ENCODE measurements around the gene ACP4.
"Not testable (repeated sequence)": the region's sequence is repeated elsewhere in the genome, so short reads cannot be mapped to it uniquely, and the experiment has no call there.

ACP4 gene

GRCh38 chr19:50797781-50798658, 7.8 kb downstream of the ACP4 start:
- DNase-seq (ENCODE audit: low spot score) = no peak

DNA sequence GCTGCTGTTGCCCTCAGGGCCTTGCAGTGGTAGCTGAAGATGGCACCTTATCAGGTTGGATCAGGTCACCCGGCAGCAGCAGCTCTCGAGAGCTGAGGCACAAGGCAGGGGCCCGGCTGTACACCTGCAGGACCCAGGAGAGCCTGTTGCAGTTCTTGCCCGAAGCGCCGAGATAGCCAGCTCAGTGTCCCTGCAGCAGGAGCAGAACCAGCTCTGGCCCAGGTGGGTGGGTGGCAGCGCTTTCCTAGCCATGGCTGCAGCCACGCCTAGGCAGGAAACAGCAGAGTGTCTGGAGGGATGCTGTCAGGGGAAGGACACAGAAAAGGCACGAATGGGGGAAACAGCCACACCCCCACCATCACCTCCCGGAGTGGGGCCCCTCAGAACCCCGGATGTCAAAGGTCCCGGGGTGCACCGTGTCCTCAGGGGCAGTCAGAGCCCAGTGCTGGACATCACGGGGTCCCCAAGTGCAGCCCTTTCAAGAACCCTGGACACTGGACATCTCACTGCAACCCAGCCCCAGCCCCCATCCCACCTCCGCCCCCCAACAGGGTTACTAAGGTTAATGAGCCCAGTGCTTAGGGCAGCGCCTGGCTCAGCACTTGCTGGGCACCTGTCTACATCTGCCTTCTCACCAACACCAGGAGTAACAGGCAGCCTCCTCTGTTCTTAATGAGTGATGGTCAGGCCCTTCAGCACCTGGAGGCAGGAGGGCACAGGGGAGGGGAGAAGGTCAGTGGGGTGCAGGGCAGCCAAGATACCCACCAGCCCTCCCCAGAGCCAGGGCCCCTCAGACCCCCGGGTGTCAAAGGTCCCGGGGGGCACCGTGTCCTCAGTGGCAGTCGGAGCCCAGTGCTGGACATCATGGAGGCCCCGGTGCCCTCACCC, 8.7 kb downstream of the ACP4 start:
- DNase-seq (ENCODE audit: low spot score) = no peak

DNA sequence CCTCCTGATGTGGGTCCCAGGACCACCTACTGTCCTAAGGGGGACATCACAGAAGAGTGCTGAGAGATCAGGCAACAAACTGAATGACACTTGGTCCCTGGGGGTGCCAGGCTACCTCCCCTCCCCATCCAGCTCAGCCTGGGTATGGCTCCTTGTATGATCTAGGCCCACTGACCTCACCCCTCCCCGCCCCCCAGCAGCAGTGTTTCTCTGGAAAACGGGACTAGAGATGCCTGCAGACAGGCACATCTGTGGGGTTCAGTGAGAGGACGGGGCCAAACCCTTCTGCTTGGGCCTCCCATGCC, 9.3 kb downstream of the ACP4 start:
- no peak for DNase-seq (ENCODE audit: low spot score)

GRCh38 chr19:50801107-50801506, 10.9 kb downstream of the ACP4 start:
- DNase-seq (ENCODE audit: low spot score) = no peak

- DNase-seq (ENCODE audit: low spot score) = no peak
Measured at GRCh38 chr19:50803633-50804419, 13.6 kb downstream of the ACP4 start.

DNA sequence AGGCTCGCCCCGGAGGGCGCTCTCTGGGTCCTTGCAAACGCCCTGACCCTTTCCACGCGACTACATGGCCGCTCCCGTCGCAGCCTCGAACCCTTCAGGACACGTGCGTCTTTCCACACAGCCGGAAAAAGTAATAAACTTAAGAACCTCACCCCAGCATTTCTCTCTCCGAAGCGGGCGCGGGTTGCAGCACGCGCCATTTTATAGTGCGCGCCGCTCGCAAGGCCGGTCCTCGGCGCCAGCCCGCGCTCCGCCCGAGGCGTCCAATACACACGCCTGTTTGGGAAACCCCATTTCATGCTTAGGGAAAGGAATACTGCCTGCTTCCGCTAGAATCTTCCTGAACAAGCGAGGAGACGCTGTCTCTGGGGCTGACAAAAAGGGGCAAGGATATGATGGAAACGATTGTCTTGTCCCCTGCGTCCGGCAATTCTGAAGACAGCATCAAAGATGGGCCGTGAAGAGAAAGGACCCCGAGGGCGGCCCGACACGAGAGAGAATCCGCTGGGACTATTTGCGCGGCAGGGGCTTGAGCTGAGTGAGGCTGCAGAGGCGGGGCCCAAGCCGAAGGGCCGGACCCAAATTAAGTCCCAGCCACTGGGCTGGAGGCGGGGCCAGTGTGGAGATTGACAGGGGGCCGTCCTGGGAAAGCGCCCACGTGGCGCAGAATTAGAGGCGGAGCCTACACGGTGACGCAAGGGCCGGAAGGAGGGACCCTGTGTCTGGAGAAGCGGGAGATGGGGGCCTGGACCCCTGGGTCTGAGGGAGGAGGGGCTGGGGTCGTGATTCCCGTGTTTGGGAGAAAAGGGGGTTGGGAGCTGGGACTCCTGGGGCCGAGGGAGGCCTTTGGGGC, 14.4 kb downstream of the ACP4 start:
- DNase-seq (ENCODE audit: low spot score) = peak; percentile 98

- no peak for DNase-seq (ENCODE audit: low spot score)
Measured at GRCh38 chr19:50808856-50809255, 18.6 kb downstream of the ACP4 start.

GRCh38 chr19:50811622-50812238, 21.5 kb downstream of the ACP4 start:
- not testable (repeated sequence) for DNase-seq (ENCODE audit: low spot score)

DNA sequence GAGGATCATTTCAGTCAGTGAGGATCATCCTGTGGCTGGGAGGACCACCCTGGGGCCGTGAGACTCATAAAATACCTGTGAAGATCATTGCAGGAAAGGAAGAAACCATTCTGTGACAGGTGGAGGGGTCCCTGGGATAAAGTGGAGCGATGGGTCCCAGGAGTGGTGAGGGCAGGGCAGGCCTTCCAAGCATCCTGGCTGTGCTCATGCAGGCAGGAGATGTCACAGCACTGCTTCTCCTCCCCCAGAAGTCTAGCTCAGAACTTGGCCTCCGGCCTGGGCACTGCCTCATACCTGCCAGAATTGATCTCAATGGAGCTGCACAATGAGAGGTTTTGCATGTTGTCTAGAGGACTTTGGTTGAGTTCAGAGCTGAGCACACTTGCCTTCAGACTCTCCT, 22.3 kb downstream of the ACP4 start:
- no peak for DNase-seq (ENCODE audit: low spot score)

DNA sequence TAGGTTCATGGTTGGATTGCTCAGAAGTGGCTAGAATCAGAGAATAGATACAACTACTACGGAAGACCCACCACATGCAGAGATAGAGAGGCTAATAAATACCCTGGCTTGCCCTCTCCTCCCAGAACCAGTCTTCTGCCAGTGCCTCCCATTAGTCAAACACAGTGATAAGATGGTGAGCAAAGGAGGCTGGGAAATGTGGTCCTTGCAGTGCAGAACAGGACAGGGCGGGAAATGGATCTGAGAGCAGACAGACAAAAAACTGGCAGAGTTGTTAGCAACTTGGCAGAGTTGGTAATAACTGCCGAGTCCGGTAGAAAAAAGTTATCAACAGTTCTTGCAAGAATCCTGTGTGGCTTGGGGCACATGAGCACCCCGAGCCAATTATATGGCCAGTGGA, 24.7 kb downstream of the ACP4 start:
- no peak for DNase-seq (ENCODE audit: low spot score)

GRCh38 chr19:50815439-50815838, 25.2 kb downstream of the ACP4 start:
- DNase-seq (ENCODE audit: low spot score) = no peak

DNA sequence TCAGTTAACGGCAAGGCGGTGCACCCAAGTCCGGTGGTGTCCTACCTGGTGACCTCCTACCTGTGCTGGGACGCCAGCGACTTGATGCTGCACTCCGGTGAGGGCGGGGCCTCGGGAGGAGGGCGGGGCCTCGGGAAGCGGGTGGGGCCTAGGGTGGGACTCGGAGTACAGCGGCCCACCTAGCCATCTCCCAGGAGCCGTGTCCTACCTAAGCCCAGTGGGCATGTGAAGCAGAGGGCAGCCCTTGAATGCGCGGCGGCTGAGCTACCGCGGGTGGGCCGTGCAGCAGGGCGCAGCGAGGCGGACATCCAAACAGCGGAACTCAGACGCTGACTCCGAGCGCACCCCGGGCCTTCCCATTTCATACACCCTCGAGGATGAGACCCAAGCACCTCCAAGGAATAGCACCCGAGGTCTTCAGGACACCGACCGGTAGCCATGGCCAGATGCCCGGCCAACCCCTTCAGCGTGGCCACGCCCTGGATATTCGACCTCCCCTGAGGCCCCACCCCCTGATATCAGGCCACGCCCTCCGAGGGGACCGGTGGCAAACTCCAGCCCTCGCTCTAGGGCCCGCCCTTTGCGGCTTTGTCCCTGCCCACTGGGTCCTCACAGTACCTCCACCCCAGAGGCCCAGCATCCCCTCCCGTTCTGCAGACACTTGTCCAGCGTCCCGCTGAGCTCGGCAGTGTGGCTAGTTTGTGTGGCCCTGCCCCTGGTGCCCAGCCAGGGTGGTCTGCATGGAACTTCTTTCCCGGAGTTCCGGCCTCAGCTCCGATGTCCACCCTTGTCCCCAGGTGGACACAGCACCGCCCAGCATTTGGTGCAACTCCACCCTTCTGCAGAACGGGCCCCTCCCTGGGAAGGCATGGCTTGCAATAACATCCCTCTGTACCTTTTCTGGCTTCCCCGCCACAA, 28.0 kb downstream of the ACP4 start:
- DNase-seq (ENCODE audit: low spot score) = peak; percentile 11

DNA sequence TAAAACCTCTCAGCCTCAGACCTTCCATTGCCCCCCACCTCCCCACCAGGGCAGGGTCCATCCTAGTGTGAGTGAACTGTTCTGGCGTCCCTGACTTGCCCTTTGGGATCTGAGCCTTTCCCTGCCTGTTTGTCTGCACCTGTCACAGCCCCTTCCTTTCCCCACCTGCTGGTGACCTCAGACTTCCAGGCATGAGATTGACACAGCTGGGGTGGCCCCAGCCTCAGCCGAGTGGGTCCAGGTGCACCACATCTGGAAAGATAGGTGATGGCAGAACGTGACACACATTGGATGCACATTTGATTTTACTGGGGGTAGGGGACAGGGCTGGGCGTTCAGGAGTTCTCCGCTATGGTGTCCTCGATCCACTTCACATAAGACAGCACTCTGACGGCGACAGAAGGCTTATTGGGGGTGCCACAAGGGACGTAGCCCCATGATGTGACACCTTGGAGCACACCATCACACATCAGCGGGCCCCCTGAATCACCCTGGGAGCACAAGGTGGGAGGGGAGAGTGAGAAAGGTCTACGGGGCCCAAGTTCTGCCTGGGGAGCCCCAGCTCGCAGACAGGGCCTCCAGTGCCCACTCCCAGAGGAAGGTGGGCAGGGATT, 28.8 kb downstream of the ACP4 start:
- DNase-seq (ENCODE audit: low spot score) = no peak

DNA sequence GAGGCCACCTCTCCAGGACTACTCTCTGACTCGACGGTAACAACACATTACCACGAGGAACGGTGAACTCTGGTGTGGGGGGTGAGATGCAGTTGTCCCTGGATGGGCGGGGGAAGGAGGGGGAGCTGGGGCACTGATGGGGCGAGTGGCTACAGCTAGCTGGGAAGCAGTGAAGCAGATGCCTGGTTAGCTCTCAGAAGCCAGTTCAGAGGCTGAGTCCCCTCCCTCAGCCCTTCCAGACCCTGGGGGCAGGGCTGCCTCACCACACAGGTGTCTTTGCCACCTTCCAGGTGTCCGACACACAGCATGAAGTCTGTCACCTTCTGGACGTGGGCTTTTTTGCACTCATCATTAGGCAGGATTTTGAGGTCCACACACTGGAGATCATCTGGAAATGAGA, 29.4 kb downstream of the ACP4 start:
- no peak for DNase-seq (ENCODE audit: low spot score)

DNA sequence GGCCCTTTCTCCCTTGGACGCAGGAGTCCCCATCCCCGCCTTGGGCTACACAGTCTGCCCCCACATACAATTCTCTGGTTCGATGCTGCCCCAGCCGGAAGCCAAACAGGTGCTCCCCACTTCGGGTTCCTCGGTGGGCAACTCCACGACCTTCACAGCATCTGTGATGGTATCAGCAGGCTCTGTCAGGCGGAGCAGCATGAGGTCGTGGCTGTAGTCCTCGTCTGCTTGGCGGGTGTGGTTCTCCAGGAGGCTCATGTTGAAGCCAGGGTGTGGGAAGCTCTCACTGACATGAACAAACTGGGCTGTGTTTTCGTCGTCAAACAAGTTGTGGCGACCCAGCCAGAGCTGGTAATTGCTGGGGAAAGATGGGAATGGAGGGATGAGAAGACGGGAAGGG, 29.9 kb downstream of the ACP4 start:
- no peak for DNase-seq (ENCODE audit: low spot score)

- DNase-seq (ENCODE audit: low spot score) = no peak
Measured at GRCh38 chr19:50820549-50821247, 30.5 kb downstream of the ACP4 start.

DNA sequence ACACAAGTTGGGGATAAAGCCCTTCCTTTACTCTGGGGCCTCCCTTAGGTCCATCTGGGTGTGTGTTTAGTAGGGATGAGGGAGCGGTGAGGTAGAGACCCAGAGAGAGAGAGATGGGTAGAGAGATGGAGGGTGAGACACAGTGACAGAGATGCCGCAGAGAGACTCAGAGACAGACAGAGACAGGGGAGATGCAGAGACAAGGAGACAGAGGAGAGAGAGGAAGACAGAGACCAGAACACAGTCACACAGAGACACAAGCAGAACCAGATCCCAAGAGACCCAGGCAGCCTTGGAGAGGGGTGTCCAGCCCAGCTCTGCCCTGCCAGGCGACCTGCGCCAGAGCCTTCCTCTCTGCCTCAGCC, 31.0 kb downstream of the ACP4 start:
- no peak for DNase-seq (ENCODE audit: low spot score)

DNA sequence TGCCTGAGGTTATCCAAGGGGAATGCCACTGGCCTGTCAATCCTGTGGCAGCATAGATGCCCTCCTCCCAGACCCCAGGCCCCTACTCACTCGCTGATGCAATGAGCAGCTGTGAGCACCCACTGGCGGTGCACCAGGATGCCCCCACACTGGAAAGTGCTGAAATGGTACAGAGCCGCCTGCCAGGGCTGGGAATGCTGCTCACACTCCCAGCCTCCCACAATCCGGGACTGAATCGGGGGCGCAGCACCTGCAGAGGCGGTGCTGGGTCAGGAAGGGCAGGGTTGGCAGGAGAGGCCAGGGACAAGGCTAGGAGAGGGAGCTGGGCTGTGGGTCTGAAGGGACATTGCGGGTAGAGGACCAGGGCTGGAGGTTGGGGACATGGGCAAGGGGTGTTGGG, 31.4 kb downstream of the ACP4 start:
- no peak for DNase-seq (ENCODE audit: low spot score)

GRCh38 chr19:50822661-50823208, 32.5 kb downstream of the ACP4 start:
- DNase-seq (ENCODE audit: low spot score) = no peak

Data from CD4-positive, alpha-beta T cell treated with Interleukin-2 at 100 ng/mL for 4 hours (primary cell).